OCI-LY1 (cell line): Measurements from ENCODE around the gene C17orf100.
A peak's percentile ranks its signal among the peaks of the same experiment; 100 is the strongest.

Experiments
- H2AFZ ChIP-seq: fragments of 200-600 bp; sonication (generic), shearing (Covaris generic); 2 replicates; pipeline ENCODE4 v1.6.0; 2014; ENCODE audit warnings: antibody characterized with exemption, mild to moderate bottlenecking, low read length
- H3F3A ChIP-seq: fragments of 200-600 bp; sonication (generic), shearing (Covaris generic); 2 replicates; pipeline ENCODE4 v1.6.0; 2014; ENCODE audit warnings: mild to moderate bottlenecking, antibody characterized with exemption, low read length, moderate library complexity; ENCODE audit not compliant: insufficient read depth
- H3K27ac ChIP-seq: fragments of 200-600 bp; sonication (generic); 2 replicates; pipeline ENCODE4 v1.5.1; 2014; ENCODE audit warnings: low read length, mixed run types, mild to moderate bottlenecking, low read depth; ENCODE audit not compliant: poor library complexity, severe bottlenecking
- H3K27me3 ChIP-seq: fragments of 200-600 bp; sonication (generic); 2 replicates; pipeline ENCODE4 v1.6.0; 2014; ENCODE audit warnings: antibody characterized with exemption, mild to moderate bottlenecking, low read length, moderate library complexity; ENCODE audit not compliant: insufficient read depth
- H3K36me3 ChIP-seq: fragments of 200-600 bp; sonication (generic); 2 replicates; pipeline ENCODE4 v1.6.1; 2014; ENCODE audit warnings: mild to moderate bottlenecking, antibody characterized with exemption, low read length, moderate library complexity, mixed read lengths; ENCODE audit not compliant: insufficient read depth
- H3K4me1 ChIP-seq: fragments of 200-600 bp; sonication (generic); 2 replicates; pipeline ENCODE4 v1.5.1; 2014; ENCODE audit warnings: mild to moderate bottlenecking, low read length, moderate library complexity; ENCODE audit not compliant: insufficient read depth, severe bottlenecking
- H3K4me2 ChIP-seq: fragments of 200-600 bp; sonication (generic), shearing (Covaris generic); 2 replicates; pipeline ENCODE4 v1.6.1; 2014; ENCODE audit warnings: low read length
- H3K4me3 ChIP-seq: fragments of 200-600 bp; sonication (generic); 2 replicates; pipeline ENCODE4 v1.5.1; 2014; ENCODE audit warnings: low read length, low read depth, mild to moderate bottlenecking, mixed read lengths; ENCODE audit not compliant: poor library complexity, severe bottlenecking
- H3K79me2 ChIP-seq: fragments of 200-600 bp; shearing (Covaris generic); 2 replicates; pipeline ENCODE4 v1.6.1; 2016; ENCODE audit warnings: mixed run types, low read length, mixed read lengths; ENCODE audit not compliant: insufficient read depth
- H3K9ac ChIP-seq: fragments of 200-600 bp; sonication (generic), shearing (Covaris generic); 2 replicates; pipeline ENCODE4 v1.6.1; 2014; ENCODE audit warnings: mild to moderate bottlenecking, low read length, mixed read lengths
- H3K9me2 ChIP-seq: fragments of 200-600 bp; sonication (generic), shearing (Covaris generic); 2 replicates; pipeline ENCODE4 v1.6.1; 2014; ENCODE audit warnings: low read depth, mild to moderate bottlenecking, low read length, mixed read lengths
- H3K9me3 ChIP-seq: fragments of 200-600 bp; shearing (Covaris generic); 2 replicates; pipeline ENCODE4 v1.6.1; 2014; ENCODE audit warnings: low read length, mixed read lengths
- H4K20me1 ChIP-seq: fragments of 200-600 bp; sonication (generic), shearing (Covaris generic); 2 replicates; pipeline ENCODE4 v1.6.0; 2016; ENCODE audit warnings: mild to moderate bottlenecking, low read length; ENCODE audit not compliant: insufficient read depth
- EZH2 ChIP-seq: fragments of 200-600 bp; sonication (generic), shearing (Covaris generic); IDR thresholded peaks from 2 replicates; pipeline ENCODE4 v1.8.0; 2017; ENCODE audit warnings: borderline replicate concordance, mixed run types, mild to moderate bottlenecking, antibody characterized with exemption, low read length, moderate library complexity, mixed read lengths
- TF ChIP-seq, protein P1 (sequence below): fragments of 200-600 bp; sonication (generic), shearing (Covaris generic); IDR thresholded peaks from 2 replicates; pipeline ENCODE4 v1.5.1; 2017; ENCODE audit warnings: mild to moderate bottlenecking, antibody characterized with exemption, low read length, moderate library complexity, mixed read lengths

Gene C17orf100

DNA sequence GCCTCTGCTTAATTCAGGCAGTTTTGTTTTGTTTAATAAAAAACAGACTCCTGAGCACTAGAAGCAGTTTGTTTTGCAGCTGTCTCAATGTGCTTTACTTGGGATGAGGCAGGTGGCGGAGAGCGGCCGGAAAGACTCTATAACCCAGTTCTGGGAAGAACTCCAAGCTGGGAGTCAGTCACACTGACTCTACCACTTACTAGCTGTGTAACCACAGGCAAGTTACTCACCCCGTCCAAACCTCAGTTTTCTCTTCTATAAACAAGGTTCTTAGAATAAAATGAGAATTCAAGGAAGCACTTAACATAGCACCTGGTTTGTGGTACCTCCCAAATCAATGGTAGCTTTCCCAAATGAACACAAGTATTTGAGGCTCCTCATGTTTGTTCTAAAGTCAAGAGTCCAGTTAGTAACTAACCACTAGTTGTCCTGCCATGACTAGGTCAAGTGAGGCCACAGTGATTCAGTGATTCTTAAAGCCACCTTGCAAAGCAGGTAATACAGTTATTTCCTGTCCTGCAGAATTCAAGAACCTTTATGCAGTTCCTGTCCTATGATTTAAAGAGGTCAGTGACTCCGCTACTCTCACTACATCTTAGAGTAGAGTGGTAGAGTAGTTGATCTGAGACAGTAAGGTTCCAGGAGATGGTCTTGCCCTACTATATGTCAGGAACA, 8.0 kb upstream of the C17orf100 start:
- TF ChIP-seq EZH2: no peak
- TF ChIP-seq, protein P1, sequence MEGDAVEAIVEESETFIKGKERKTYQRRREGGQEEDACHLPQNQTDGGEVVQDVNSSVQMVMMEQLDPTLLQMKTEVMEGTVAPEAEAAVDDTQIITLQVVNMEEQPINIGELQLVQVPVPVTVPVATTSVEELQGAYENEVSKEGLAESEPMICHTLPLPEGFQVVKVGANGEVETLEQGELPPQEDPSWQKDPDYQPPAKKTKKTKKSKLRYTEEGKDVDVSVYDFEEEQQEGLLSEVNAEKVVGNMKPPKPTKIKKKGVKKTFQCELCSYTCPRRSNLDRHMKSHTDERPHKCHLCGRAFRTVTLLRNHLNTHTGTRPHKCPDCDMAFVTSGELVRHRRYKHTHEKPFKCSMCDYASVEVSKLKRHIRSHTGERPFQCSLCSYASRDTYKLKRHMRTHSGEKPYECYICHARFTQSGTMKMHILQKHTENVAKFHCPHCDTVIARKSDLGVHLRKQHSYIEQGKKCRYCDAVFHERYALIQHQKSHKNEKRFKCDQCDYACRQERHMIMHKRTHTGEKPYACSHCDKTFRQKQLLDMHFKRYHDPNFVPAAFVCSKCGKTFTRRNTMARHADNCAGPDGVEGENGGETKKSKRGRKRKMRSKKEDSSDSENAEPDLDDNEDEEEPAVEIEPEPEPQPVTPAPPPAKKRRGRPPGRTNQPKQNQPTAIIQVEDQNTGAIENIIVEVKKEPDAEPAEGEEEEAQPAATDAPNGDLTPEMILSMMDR: no peak
- Histone ChIP-seq H4K20me1 (no peaks in the 10 kb centered on the region), H3K9ac (no peak overlapping the region), H3K27me3 (no peaks in the 10 kb centered on the region), H2AFZ (no peak overlapping the region), H3K9me3 (no peaks in the 10 kb centered on the region), H3K4me3 (no peak overlapping the region), H3K4me2 (no peak overlapping the region), H3K9me2 (no peaks in the 10 kb centered on the region), H3K4me1 (peaks cover 39% of the 10 kb centered on the region), H3K27ac (no peak overlapping the region), H3K36me3 (peaks cover 58% of the 10 kb centered on the region), H3F3A (no peaks in the 10 kb centered on the region; the same call in 1 of the 2 replicates), H3K79me2 (peaks cover 6% of the 10 kb centered on the region; the same call in 1 of the 2 replicates)

DNA sequence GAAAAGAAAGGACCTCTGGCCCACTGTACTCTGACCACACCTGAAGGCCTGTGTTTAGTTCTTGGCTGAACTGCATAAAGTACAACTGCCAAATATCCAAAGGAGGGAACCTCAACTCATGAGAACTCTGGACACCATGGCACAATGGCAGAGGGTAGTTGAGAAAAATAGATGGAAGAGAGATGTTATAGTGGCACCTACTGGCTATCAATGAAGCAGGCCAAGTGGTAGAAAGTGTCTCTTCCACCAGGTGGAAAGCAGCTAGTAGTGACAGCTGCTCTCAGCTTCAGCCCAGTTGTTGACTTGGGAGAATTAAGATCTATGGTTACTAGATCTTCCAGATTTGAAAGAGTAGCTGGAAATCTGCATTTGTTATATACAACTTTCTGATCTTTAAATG, 3.4 kb upstream of the C17orf100 start:
- no peaks in the 10 kb centered on the region for H3K27me3 ChIP-seq
- H4K20me1 ChIP-seq: no peaks in the 10 kb centered on the region
- no peak overlapping the region for H3K4me2 ChIP-seq
- H3K79me2 ChIP-seq: peaks cover 13% of the 10 kb centered on the region
- peaks cover 42% of the 10 kb centered on the region for H3K4me1 ChIP-seq
- H3K27ac ChIP-seq: no peak overlapping the region
- H3K9me2 ChIP-seq: no peaks in the 10 kb centered on the region
- no peaks in the 10 kb centered on the region for H3K9me3 ChIP-seq
- no peak overlapping the region for H3K4me3 ChIP-seq
- H3F3A ChIP-seq: peaks cover 9% of the 10 kb centered on the region; the same call in 1 of the 2 replicates
- no peak overlapping the region for H2AFZ ChIP-seq
- TF ChIP-seq EZH2: no peak
- TF ChIP-seq, protein P1: peak; percentile 53
- H3K36me3 ChIP-seq: peaks cover 55% of the 10 kb centered on the region
- no peak overlapping the region; the same call in 1 of the 2 replicates for H3K9ac ChIP-seq

DNA sequence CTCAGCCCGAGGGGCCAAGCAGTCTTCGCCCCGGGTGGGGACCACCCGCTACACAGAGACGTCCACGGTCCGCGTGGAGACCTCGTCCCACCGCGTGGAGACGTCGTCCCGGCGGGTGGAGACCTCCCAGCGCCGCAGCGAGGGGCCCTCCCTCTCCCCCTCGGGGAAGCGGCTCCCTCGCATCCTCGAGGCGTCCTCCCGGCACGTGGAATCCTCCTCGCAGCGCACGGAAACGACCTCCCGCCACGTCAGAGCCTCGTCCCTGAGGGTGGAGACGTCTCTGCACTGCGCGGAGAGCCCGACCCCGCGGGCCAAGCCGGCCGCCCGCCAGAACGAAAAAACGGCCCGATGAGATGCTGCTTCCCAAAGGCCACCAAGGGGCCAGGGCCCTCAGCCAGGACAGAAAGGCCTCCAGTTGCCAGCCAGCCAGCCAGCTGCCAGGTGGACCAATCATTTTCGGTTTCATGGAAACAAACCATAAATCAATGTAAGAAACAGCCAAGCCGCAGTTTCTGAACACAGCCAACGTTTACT, 424 bp downstream of the C17orf100 start:
- no peaks in the 10 kb centered on the region for H3K27me3 ChIP-seq
- H3K79me2 ChIP-seq: peaks cover 13% of the 10 kb centered on the region
- H3K27ac ChIP-seq: no peak overlapping the region
- no peaks in the 10 kb centered on the region for H3K9me3 ChIP-seq
- H4K20me1 ChIP-seq: no peaks in the 10 kb centered on the region
- TF ChIP-seq, protein P1: no peak
- TF ChIP-seq EZH2: no peak
- peaks cover 24% of the 10 kb centered on the region; the same call in 1 of the 2 replicates for H3K36me3 ChIP-seq
- H3F3A ChIP-seq: peaks cover 11% of the 10 kb centered on the region; the same call in 1 of the 2 replicates
- H3K9me2 ChIP-seq: no peaks in the 10 kb centered on the region
- peak overlapping the region; percentile 66 for H3K9ac ChIP-seq
- peak overlapping the region; percentile 96 for H3K4me2 ChIP-seq
- peaks cover 65% of the 10 kb centered on the region for H3K4me1 ChIP-seq
- H3K4me3 ChIP-seq: peak overlapping the region; percentile 98
- no peak overlapping the region for H2AFZ ChIP-seq
